ENCODE measurements around the gene RTN4R.

- TF ChIP-seq ZBTB7A (tag by site-specific recombination; IDR thresholded peaks at IDR 0.05; ENCODE audit: low read depth) (no peak), CTCF (tag by site-specific recombination; IDR thresholded peaks at IDR 0.05) (no peak), ZNF214 (tag by site-specific recombination; IDR thresholded peaks at IDR 0.05; ENCODE audit: borderline replicate concordance) (no peak), ZBTB26 (tag by site-specific recombination; optimal IDR thresholded peaks at IDR 0.05) (no peak)
Observed at GRCh38 chr22:20243176-20243536, 25.0 kb downstream of the RTN4R start.

All from HEK293 (cell line).